HG03139 (cell line): ENCODE data around the gene CSGALNACT2.
"Not testable (repeated sequence)": the region's sequence is repeated elsewhere in the genome, so short reads cannot be mapped to it uniquely, and the experiment has no call there.

Experiments used
- ATAC-seq: cut with Tn5 transposase; IDR thresholded peaks from one replicate; pipeline ENCODE4 v1.9.1; 2021; ENCODE audit not compliant: unreplicated experiment

CSGALNACT2 gene

DNA sequence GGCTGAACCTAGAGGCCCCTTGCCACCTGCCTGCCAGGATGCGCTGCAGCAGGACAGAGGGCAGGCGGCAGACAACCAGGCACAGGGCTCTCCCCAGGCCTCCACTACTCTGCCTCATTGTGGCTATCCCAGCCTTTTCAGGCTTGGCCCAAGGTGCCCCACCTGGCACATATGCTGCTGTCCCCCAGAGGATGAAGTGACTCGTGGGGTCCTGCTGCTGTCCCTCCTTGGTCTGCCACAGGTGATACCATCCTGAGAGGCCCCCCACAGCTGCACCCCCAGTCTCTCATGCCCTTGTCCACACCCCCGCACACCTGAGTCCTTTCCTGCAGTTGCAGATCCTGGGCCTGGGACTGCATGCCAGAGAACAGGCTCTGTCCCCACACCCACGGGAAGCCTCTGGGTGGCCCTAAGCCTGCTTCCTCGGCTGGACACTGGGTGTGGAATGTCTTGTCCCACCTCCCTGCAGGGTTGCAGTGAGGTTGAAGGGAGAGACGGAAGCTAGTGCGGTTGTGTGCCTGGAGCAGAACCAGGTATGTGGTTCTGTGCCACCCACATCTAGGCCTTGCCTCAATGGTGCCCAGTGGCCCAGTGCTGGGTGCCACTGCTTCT is 73.3 kb downstream of the CSGALNACT2 start:
- no peak for ATAC-seq

DNA sequence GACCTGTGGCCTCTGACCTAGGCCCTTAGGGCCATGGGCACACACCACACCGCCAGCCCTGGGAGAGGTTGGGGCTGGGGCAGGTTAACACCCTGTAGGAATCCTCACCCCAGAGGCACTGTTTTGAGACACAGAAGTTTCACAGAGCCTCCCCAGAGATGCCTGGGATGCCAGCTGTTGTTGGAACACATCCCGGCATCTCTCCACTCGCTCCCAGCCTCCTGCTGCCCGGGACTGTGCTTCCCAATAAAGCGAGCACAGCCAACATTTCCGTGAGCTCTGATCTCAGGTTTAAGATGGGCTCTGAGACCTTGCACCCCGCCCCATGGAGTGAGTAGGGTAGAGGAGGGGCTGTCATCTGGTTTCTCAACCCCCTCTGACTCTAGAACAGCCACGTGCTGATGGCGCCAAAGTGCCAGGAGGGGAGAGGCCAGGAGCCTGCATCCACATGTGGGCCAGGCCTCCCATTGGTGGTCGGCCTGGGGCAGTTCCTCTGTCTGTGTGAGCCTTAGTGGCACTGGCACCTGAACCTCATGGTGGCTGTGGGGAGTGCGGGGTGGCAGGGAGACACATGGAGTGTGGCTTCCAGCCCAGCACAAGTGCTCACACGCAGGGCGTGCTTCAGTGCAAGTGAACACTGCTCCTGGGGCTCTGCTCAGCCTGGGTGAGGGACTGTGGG is 73.9 kb downstream of the CSGALNACT2 start:
- no peak for ATAC-seq

DNA sequence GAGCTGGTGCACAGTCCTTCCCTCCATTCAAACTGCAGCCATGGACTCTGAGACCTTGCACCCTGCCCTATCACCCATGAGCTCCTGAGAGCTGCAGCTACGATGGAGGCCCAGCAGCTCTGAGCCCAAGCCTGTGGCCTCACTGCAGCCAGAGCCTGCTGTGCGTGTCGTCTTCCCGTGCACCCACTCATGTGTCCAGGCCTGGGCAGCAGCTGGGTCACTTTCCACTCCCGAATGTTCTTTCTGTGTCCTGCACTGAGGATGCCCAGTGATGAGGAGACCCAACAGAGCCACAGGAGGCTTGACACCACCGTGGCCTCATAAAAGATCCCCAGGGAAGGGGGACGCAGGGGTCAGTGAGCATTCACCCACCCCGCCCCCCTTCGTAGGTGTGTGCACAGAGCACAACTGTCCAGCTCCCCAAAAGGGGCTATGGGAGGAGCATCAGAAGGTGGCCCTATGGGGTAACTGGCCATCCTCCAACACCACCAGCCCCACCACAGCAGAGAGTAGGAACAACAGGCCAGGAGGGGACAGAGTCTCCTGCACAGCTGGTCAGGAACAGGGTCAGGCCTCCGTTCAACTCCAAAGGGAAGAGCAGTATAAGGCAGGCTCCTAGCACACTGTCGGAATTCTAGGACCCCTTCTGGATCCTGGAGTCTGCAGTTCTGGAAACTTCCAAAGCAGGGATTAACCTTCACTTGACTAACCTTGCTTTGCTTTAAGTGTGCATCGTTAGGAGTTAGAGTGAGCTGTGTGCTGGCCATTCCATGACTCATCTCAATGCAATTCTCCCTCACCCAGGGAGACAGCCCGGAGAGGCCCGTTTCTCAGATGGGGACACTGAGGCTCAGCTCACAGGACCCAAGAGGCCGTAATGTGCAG is 76.1 kb downstream of the CSGALNACT2 start:
- ATAC-seq, result no peak

GRCh38 chr10:43214956-43215561 is 76.8 kb downstream of the CSGALNACT2 start:
- no peak for ATAC-seq

DNA sequence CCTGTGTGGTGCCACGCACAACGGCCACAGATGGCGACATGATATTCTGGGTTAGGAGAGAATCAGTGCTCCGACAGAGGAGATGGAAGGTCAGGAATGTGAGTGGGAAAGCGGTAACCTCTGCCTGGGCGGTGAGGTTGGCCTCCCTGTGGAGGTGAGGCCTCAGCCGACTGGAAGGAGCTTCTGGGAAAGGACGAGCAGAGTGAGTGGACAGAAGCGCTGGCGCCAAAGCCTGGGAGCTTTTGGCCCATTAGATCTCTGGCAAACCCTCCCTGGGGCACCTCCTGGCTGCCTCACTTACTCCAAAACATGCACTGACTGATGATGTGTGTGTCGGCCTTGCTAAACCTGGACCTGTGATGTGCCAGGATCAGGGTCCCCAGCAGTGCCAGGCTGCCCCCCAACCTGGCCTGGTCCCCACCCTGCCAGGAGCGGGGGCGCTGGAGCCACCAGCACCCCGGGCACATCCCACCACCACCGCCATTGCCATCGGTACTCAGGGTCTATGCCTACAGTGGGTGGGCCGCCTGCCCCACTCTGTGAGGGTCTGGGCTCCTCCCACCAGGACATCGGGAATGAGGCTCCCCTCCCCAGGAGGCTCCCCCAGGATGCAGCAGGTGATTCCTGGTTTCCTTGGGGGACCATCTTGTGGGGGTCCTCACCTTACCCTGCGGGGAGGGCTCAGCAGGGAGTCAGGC is 77.7 kb downstream of the CSGALNACT2 start:
- no peak for ATAC-seq

DNA sequence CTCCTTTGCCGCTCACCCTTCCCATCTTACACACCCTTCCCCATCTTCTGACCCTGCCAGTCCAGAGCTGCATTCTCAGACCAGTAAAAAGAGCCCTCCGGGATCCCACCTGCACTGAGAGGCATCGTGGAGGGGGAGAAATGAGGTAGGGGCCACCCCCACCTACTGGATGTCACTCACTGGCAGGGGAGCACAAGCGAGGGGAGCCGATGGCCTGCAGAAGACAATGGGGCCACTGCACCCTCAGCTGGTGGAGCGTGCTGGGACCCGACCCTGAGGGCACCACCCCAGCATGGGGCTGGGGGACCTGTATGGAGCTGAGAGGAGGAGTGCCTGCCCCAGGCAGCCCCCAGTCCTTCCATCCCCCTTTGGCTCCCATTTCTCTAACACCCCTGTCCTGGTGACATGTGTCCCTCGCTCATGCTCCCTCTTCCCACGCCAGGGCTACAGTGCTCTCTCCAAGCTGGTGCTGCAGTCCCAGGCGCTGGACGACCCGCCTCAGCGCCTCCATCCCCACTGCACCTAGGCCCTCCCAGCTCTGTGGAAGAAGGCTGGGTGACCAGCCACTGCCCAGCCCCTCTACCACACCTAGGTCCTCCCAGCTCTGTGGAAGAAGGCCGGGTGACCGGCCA is 78.8 kb downstream of the CSGALNACT2 start:
- ATAC-seq, result no peak

DNA sequence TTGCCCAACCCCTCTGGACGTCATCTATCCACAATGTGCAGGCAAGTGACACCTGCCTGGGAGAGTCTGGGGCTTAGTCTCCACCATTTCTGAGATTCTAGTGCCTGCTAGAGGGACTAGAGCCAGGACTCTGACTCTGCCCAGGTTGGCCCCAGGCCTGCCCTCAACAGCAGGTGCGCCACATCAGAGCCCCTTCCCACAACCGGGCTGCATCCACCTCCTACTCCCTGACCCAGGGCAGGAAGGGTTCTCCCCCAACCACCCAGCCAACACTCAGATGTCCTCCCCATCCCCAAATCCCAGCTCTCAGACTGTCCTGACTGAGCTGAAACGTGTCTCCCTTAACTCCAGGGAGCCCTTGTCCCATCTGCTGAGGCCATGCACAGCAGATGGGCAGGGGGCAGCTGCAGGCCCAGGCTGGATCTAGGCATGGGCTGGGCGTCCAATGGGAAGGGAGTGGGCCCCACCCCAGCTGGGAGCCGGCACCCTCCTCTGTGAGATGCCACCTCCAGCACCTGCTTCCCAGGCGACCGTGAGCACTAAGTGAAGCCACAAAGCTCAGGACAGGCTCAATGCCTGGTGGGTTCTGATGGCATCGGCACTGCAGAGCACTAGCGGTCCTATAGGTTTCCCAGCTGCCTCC is 79.4 kb downstream of the CSGALNACT2 start:
- no peak for ATAC-seq

DNA sequence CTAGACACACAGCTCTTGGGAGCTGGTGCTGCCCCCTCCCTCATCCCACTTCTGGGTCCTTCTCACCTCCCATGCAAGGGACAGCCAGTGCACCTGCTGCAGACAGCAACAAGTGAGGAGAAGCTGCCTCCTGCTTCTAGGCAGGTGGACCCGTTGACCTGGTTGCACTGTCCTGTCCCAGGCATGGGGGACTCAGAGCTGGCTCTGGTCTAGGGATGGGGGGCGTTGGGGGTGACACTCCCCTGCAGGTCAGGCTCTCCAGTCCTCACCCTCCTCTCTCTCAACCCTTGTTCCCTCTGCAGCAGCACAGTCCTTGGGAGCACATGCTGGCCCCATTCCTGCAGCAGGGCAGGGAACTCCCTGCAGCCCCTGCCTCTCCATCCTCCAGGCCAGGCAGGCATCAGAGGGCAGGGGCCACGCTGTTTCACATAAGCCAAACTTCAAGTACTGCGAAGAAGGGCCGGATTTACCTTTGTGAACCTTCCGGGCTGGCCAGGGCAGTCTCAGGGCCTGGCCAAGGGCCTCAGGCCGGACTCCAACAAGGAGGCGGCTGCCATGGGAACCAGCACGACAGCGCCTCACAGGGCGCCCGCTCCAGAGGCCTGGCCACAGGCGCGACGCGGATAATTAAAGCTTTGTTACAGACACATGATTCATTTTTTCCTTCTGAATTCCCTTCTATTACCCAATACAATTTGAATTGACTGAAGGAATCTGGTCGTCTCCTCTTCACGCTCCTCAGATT is 80.1 kb downstream of the CSGALNACT2 start:
- ATAC-seq, result no peak

DNA sequence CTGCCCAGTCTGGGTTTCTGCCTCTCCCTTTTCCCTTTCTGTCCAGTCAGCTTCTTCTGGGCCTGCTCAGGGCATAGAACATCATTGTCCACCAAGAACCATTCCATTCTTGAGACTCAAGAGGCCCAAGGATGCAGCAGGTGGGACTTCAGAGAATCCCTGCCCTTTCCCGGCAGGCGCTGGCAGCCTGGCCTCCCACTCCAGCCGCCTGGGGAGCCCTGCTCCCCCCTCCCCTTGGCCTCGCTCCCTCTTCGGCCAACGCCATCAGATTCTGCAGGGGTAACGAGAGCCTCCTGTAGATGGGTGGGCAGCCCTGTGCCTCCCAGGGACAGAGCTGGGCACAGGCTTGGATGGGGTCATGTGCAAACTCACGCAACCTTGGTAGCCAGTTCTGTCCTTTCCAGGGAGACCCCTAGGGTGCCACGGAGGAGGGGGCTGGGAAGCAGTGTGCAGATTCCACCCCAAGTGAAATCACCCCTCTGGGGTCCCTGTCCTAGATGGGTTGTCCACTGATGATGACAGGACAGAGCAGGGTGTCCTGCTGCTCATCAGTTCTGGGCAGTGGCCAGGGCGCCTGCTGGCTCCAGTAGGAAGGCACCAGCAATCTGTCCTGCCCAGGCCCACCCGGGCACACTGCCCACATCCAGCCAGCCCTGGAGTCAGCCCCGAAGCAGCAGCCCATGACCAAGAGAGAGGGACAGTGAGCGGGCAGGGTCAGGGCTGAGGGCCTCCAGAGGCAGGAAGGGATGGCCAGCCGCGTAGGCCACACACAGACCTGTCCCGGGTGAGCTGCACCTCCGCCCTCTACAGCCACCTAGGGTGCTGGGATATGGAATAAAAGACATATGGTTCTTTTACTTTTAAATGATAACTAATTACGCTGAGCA is 80.9 kb downstream of the CSGALNACT2 start:
- ATAC-seq, result no peak

DNA sequence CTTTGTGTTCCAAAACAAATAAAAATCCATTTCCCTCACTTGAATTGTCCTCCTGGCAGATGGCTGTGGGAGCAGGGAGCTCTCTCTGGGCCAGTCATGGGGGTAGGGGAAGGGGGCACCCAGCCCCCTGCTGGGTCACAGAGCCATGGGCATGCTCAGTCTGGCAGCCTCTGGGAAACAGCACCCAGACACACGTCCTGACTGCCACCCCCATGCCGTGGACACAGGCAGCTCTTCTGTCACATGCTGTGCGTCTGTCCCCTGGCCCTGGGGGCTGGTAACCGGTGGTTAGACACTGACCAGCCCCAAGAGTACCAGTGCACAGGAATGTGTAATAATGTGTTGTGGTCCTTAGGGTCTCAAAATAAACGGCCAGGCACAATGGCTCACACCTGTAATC is 81.6 kb downstream of the CSGALNACT2 start:
- no peak for ATAC-seq

- ATAC-seq, result not testable (repeated sequence)
Observed at GRCh38 chr10:43220251-43220650, 82.0 kb downstream of the CSGALNACT2 start.

GRCh38 chr10:43220657-43221418 is 82.6 kb downstream of the CSGALNACT2 start:
- no peak for ATAC-seq

DNA sequence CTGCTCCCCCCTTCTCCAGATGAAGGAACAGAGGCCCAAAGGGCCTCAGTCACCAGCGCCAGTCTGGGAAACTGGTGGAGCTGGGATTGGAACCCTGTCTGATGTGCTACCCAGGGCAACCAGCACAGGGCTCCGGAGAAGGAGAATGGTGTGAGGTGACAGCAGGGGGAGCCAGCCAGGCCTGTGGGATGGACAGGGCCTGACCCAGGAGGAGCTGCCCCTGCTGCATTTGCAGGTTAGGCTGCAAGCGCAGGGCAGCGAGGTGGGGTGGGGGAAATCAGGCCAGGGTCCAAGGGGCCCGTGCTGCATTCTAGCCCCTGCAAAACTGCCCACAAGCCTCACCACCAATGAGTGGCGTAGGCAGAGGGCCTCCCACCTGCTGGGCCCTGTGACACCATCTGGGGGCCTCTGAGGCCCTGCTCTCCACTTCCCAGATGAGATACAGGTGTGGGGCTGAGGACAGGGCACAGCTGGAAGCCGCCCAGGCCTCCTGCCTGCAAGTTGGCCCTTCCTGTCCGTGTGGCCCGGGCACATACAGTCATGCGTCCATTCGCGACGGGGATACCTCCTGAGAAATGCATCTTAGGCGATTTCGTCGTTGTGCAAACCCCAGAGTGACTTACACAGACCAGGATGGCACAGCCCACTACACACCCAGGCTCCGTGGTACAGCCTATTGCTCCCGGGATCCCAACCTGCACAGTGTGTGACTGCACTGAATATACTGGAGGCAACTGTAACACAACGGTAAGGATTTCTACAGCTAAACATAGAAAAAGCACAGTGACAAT is 83.4 kb downstream of the CSGALNACT2 start:
- no peak for ATAC-seq

DNA sequence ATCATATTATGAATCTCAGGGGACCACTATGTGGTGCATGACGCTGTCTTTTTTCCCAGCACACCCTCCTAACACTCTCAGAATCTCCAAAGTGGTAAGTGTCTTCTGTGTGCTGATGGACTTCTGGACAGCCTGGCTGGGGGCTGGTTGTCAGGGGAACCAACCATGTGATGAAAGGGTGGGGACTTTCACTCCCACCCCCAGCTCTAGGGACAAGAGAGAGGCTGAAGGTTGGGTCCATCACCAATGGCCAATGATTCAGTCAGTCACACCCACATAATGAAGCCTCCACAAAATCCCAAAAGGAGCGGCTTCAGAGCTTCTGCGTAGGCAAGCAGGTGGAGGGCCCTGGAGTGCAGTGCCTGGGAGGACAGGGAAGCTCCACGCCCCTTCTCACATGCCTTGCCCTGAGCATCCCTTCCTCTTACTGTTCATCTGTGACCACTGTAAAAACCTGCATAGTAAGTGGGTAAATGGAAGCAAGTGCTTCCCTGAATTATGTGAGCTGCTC is 84.0 kb downstream of the CSGALNACT2 start:
- ATAC-seq, result no peak

DNA sequence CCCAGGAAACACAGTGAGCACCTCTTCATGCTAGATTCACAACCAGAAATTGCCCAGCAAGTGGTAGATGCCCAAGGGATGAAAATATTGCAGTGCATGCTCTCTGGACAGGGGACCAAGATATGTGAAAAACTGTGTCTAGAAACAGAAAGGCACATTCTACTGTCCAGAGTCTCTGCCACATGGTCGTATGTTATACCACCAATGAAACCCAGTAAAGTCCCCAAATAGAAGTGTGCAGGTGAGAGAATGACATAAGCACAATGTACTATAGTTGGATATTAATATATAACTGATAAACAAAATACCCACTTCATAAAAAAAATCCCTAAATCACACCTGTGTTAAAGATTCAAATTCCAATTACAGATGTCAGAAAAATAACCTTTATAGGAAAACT is 84.8 kb downstream of the CSGALNACT2 start:
- ATAC-seq, result no peak

- no peak for ATAC-seq
Observed at GRCh38 chr10:43224321-43224720, 86.1 kb downstream of the CSGALNACT2 start.
